ENCODE measurements around the gene GRIK2. TPM values are rescaled to one million over a fixed set of nuclear protein-coding genes. Genes with fewer than 3 reads are reported as not detected.

The GRIK2 gene
- total RNA-seq, 1 experiment from 2014 or later: 0.70 TPM

- WGBS (ENCODE audit: extremely low coverage, insufficient read length, low lambda C conversion rate): no CpG with 5 or more reads among the region's 1 CpG
- Histone ChIP-seq H2BK20ac (ENCODE audit: low read depth, low read length, poor library complexity, severe bottlenecking) (no peak overlapping the region), H3K56ac (ENCODE audit: insufficient read length, low read depth, low read length) (no peak overlapping the region), H3K18ac (ENCODE audit: insufficient read length, low read depth, low read length) (no peak overlapping the region), H2AK5ac (ENCODE audit: insufficient read length, low read length) (no peak overlapping the region), H3K27me3 (ENCODE audit: insufficient read depth, low read length) (no peaks in the 10 kb centered on the region), H3T11ph (ENCODE audit: low read length) (no peak overlapping the region), H3K79me1 (ENCODE audit: insufficient read depth, low read depth, low read length, poor library complexity, severe bottlenecking) (no peaks in the 10 kb centered on the region), H3K23ac (ENCODE audit: insufficient read length, low read depth, low read length) (no peak overlapping the region), H2BK15ac (ENCODE audit: low read depth, low read length) (no peak overlapping the region), H3K79me2 (ENCODE audit: insufficient read depth, low read length) (no peaks in the 10 kb centered on the region), H3K14ac (ENCODE audit: insufficient read depth, low read length) (no peak overlapping the region), H2AFZ (ENCODE audit: low read length) (no peak overlapping the region), H2BK12ac (ENCODE audit: insufficient read length, low read depth, low read length) (no peak overlapping the region), H2BK5ac (ENCODE audit: insufficient read length, low read length) (no peak overlapping the region), H4K20me1 (ENCODE audit: control insufficient read depth, insufficient read depth, insufficient read length) (no peaks in the 10 kb centered on the region), H3K4me1 (ENCODE audit: insufficient read depth, low read length) (peaks cover 2% of the 10 kb centered on the region; the same call in 1 of the 2 replicates), H3K4ac (ENCODE audit: low read depth, low read length) (no peak overlapping the region), H3K9ac (ENCODE audit: extremely low read depth, insufficient read length, low read length) (no peak overlapping the region), H3K27ac (ENCODE audit: insufficient read length, low read depth, low read length) (no peak overlapping the region), H4K8ac (replicated peaks; ENCODE audit: insufficient read length, low read depth, low read length) (no peak overlapping the region), H2BK120ac (ENCODE audit: low read depth, low read length, poor library complexity, severe bottlenecking) (no peak overlapping the region), H3K9me3 (ENCODE audit: control insufficient read depth, low read depth, low read length) (no peaks in the 10 kb centered on the region), H4K5ac (ENCODE audit: insufficient read length, low read depth, low read length) (no peak overlapping the region), H3K4me2 (ENCODE audit: insufficient read depth, insufficient read length, low read length) (no peak overlapping the region), H4K91ac (ENCODE audit: insufficient read length, low read depth, low read length) (no peak overlapping the region), H3K23me2 (ENCODE audit: insufficient read length, low read depth, low read length, poor library complexity, severe bottlenecking) (no peaks in the 10 kb centered on the region)
- no peak overlapping the region for H3K27ac Mint-ChIP-seq
- TF ChIP-seq CTCF (conservative IDR thresholded peaks at IDR 0.05): no peak
- H3K27me3 Mint-ChIP-seq (ENCODE audit: low read depth): no peaks in the 10 kb centered on the region
- DNase-seq: no peak
- no peaks in the 10 kb centered on the region for H3K9me3 Mint-ChIP-seq
- H3K4me3 Mint-ChIP-seq: no peak overlapping the region
- H3K4me1 Mint-ChIP-seq: peaks cover 9 to 13% of the 10 kb centered on the region in 2 experiments
- H3K36me3 Mint-ChIP-seq (ENCODE audit: insufficient read depth in 1 of 3, low read depth in 3 of 3): no peaks in the 10 kb centered on the region
These were observed 313.1 kb downstream of the GRIK2 start for GRCh38 chr6:101706576-101706975.

Data from H9 (cell line).